SK-N-SH (cell line): ENCODE data around the gene LHB. TPM values are rescaled to one million over a fixed set of nuclear protein-coding genes. Genes with fewer than 3 reads are reported as not detected.

Experiments used
- CTCF ChIA-PET: fragments of 300-600, 350-600 bp; formaldehyde crosslinking; extraction: SDS; loops from one replicate; lab custom pipeline; 2021; lab: Yijun Ruan, JAX
- POLR2A ChIA-PET: fragments of 350-600 bp; sonication (Branson Sonifier 250); formaldehyde crosslinking; extraction: SDS; loops from one replicate; lab custom pipeline; 2020; ENCODE audit warnings: antibody characterized with exemption, inconsistent platforms; lab: Yijun Ruan, JAX
- DNase-seq: peaks from one replicate; pipeline ENCODE4 v3.0.0; 2012
- H2AFZ ChIP-seq: fragments of 200-600 bp; sonication (generic); 2 replicates; pipeline ENCODE4 v1.8.1; 2016; ENCODE audit warnings: antibody characterized with exemption, mild to moderate bottlenecking, low read depth
- H3F3A ChIP-seq: fragments of 200-600 bp; sonication (generic); replicated peaks from 2 replicates; pipeline ENCODE3; 2016; ENCODE audit warnings: antibody characterized with exemption, mild to moderate bottlenecking; ENCODE audit not compliant: insufficient read depth
- H3K27ac ChIP-seq, 2 experiments: fragments of 200-500 bp in 1 of 2; fragments of 200-600 bp in 1 of 2; sonication (Bioruptor generic) in 1 of 2; sonication (generic), shearing (Covaris generic) in 1 of 2; 2 replicates each; pipeline versions ENCODE4 v1.5.1 to v1.6.1; 2014 to 2016; ENCODE audit warnings: low read depth in 2 of 2, inconsistent platforms in 1 of 2, low read length in 1 of 2, mild to moderate bottlenecking in 1 of 2, mixed read lengths in 1 of 2
- H3K27me3 ChIP-seq: fragments of 200-600 bp; sonication (generic), shearing (Covaris generic); 2 replicates; pipeline ENCODE4 v1.6.1; 2016; ENCODE audit warnings: mixed run types; ENCODE audit not compliant: insufficient read depth
- H3K36me3 ChIP-seq, 2 experiments: fragments of 200-500 bp in 1 of 2; fragments of 200-600 bp in 1 of 2; sonication (Bioruptor generic) in 1 of 2; sonication (generic) in 1 of 2; replicated peaks in 1 of 2; 2 replicates each; pipeline versions ENCODE3 to v1.5.1; 2014 to 2016; ENCODE audit warnings: low read length in 1 of 2, mild to moderate bottlenecking in 1 of 2; ENCODE audit not compliant: insufficient read depth in 2 of 2, control insufficient read depth in 1 of 2
- H3K4me1 ChIP-seq, 2 experiments: fragments of 200-500 bp in 1 of 2; fragments of 200-600 bp in 1 of 2; sonication (Bioruptor generic) in 1 of 2; sonication (generic), shearing (Covaris generic) in 1 of 2; 2 replicates each; pipeline versions ENCODE4 v1.5.1 to v1.6.1; 2014 to 2016; ENCODE audit warnings: low read depth in 1 of 2, low read length in 1 of 2, mixed run types in 1 of 2; ENCODE audit not compliant: insufficient read depth in 2 of 2, control insufficient read depth in 1 of 2
- H3K4me2 ChIP-seq: fragments of 200-600 bp; sonication (generic), shearing (Covaris generic); 2 replicates; pipeline ENCODE4 v1.6.1; 2017; ENCODE audit warnings: mixed run types
- H3K4me3 ChIP-seq, 2 experiments: fragments of 200-500 bp in 1 of 2; fragments of 200-600 bp in 1 of 2; sonication (Bioruptor generic) in 1 of 2; sonication (generic), shearing (Covaris generic) in 1 of 2; 2 replicates each; pipeline versions ENCODE4 v1.5.1 to v1.8.1; 2014 to 2016; ENCODE audit warnings: low read depth in 2 of 2, inconsistent platforms in 1 of 2, low read length in 1 of 2, mild to moderate bottlenecking in 1 of 2, mixed read lengths in 1 of 2, moderate library complexity in 1 of 2
- H3K79me2 ChIP-seq: fragments of 200-600 bp; sonication (generic); 2 replicates; pipeline ENCODE4 v1.8.1; 2017; ENCODE audit warnings: mild to moderate bottlenecking; ENCODE audit not compliant: insufficient read depth
- H3K9ac ChIP-seq: fragments of 200-600 bp; sonication (generic); 2 replicates; pipeline ENCODE4 v1.6.1; 2017; ENCODE audit warnings: mixed run types
- H3K9me2 ChIP-seq: fragments of 200-600 bp; sonication (generic); 2 replicates; pipeline ENCODE4 v1.6.1; 2017; ENCODE audit warnings: mixed run types
- H3K9me3 ChIP-seq: fragments of 200-600 bp; sonication (generic); 2 replicates; pipeline ENCODE4 v1.6.1; 2017; ENCODE audit warnings: mixed run types, mild to moderate bottlenecking, moderate library complexity
- H4K20me1 ChIP-seq: fragments of 200-600 bp; sonication (generic); 2 replicates; pipeline ENCODE4 v1.6.1; 2017; ENCODE audit warnings: mild to moderate bottlenecking, mixed run types; ENCODE audit not compliant: insufficient read depth
- ELF1 ChIP-seq: IDR thresholded peaks from 2 replicates; pipeline ENCODE4 v1.4.0; 2012
- FOXJ3 ChIP-seq: sonication (generic); formaldehyde crosslinking; IDR thresholded peaks from 2 replicates; pipeline ENCODE4 v1.5.1; 2020; ENCODE audit warnings: mild to moderate bottlenecking, missing genetic modification reagents
- FOXM1 ChIP-seq: IDR thresholded peaks from 2 replicates; pipeline ENCODE4 v1.4.0; 2012; ENCODE audit warnings: low read depth, mild to moderate bottlenecking
- IRF3 ChIP-seq: fragments of 150-350 bp; IDR thresholded peaks from 2 replicates; pipeline ENCODE4 v1.6.1; 2016; ENCODE audit warnings: mild to moderate bottlenecking, low read depth, low read length
- MXI1 ChIP-seq: IDR thresholded peaks from 2 replicates; pipeline ENCODE4 v1.6.1; 2012; ENCODE audit warnings: mild to moderate bottlenecking, low read depth, low read length, improper control_type of control experiment
- NRF1 ChIP-seq: IDR thresholded peaks from 2 replicates; pipeline ENCODE4 v1.6.1; 2012; ENCODE audit warnings: low read depth, mild to moderate bottlenecking, low read length
- PBX3 ChIP-seq: IDR thresholded peaks from 2 replicates; pipeline ENCODE4; 2012
- RAD21 ChIP-seq: IDR thresholded peaks from 2 replicates; pipeline ENCODE4 v1.6.1; 2012; ENCODE audit warnings: mild to moderate bottlenecking, low read length
- REST ChIP-seq: IDR thresholded peaks from 2 replicates; pipeline ENCODE4 v1.6.1; 2012; ENCODE audit warnings: mild to moderate bottlenecking, low read depth, low read length, moderate library complexity
- RFX5 ChIP-seq: IDR thresholded peaks from 2 replicates; pipeline ENCODE4 v1.6.1; 2012; ENCODE audit warnings: mild to moderate bottlenecking, improper control_type of control experiment, low read length
- RXRA ChIP-seq: IDR thresholded peaks from 2 replicates; pipeline ENCODE4 v1.4.0; 2012; ENCODE audit warnings: low read depth, mild to moderate bottlenecking, borderline replicate concordance
- SIN3A ChIP-seq: IDR thresholded peaks from 2 replicates; pipeline ENCODE4 v1.6.1; 2012; ENCODE audit warnings: low read depth, mild to moderate bottlenecking, low read length, moderate library complexity, borderline replicate concordance
- ZBTB33 ChIP-seq: IDR thresholded peaks from 2 replicates; pipeline ENCODE4 v1.4.0; 2012; ENCODE audit warnings: low read depth, borderline replicate concordance
- WGBS: methylation state at CpG from one replicate; pipeline ENCODE4 v1.1.6; 2017; ENCODE audit warnings: low lambda C conversion rate; 5-methylcytosine and 5-hydroxymethylcytosine counted together
- polyA plus RNA-seq, 3 experiments: library from polyadenylated mRNA; depleted of rRNA; stranded (reverse); fragments of >200 nt; gene quantifications; 2 replicates each; pipeline ENCODE4 v1.2.3, GENCODE V29; 2012

Gene LHB
- 0.13 and 0.23 TPM in 2 replicates for polyA plus RNA-seq (2012; rRNA removed)
- polyA plus RNA-seq (2012; cell fraction: cytosol; rRNA removed), result 0.13 TPM in 1 of 2 replicates, not detected in the other
- 3.1 and 5.2 TPM in 2 replicates for polyA plus RNA-seq (2012; cell fraction: nucleus; rRNA removed)

- H3K9me3 ChIP-seq, result no peaks in the 10 kb centered on the region
- H3K27ac ChIP-seq, result no peak within 1 kb of the TSS
- H3K9ac ChIP-seq, result peak within 1 kb of the TSS; percentile 18; the same call in 1 of the 2 replicates
- H3K27me3 ChIP-seq, result no peaks in the 10 kb centered on the region
- H3K36me3 ChIP-seq, result peaks cover 0 to 24% of the 10 kb centered on the region in 2 experiments
- TF ChIP-seq NRF1 (no peak), RFX5 (no peak), PBX3 (no peak), MXI1 (no peak), ZBTB33 (no peak), IRF3 (no peak), RAD21 (no peak), ELF1 (no peak), RXRA (no peak), SIN3A (no peak), REST (no peak), FOXJ3 (CRISPR knock-in tag) (no peak), FOXM1 (no peak)
- TF ChIP-seq, all 33 proteins: peak for 0
- no peaks in the 10 kb centered on the region for H3K9me2 ChIP-seq
- no peak within 1 kb of the TSS for H2AFZ ChIP-seq
- H3K4me2 ChIP-seq, result peak within 1 kb of the TSS; percentile 79
- WGBS, result 89% methylated on average over 9 of the region's 17 CpGs
- peaks cover 0 to 35% of the 10 kb centered on the region in 2 experiments; a peak in 1 of 4 replicates for H3K4me1 ChIP-seq
- H3K79me2 ChIP-seq, result no peaks in the 10 kb centered on the region
- peak; percentile 42 for DNase-seq
- POLR2A ChIA-PET, result interaction anchor here (1.5 kb wide), 1 partner anchor 8 kb away, joined by 7 read pairs; no protein-coding TSS in a partner anchor
- CTCF ChIA-PET, result interaction anchor here (0.9 to 3.3 kb wide), 9 partner anchors 8 to 57 kb away, joined by 3 to 17 read pairs (median 5); partner anchors contain the start of genes GYS1 and RUVBL2
- H4K20me1 ChIP-seq, result no peaks in the 10 kb centered on the region
- H3K4me3 ChIP-seq, result peak within 1 kb of the TSS; percentile 46 to 60
- H3F3A ChIP-seq, result peaks cover 24% of the 10 kb centered on the region
Measured at GRCh38 chr19:49017041-49017665, at the start of gene LHB. Gene LHB, minus strand, starts transcription at chr19:49017091. Its CDS starts 10 bp downstream, at chr19:49017081.
